Activated CD4-positive, alpha-beta T cell treated with anti-CD3 and anti-CD28 coated beads, Interleukin-2, amount 50 U/mL, for 48 hours (primary cell): ENCODE measurements around the gene AMER2.
"Not testable (repeated sequence)": the region's sequence is repeated elsewhere in the genome, so short reads cannot be mapped to it uniquely, and the experiment has no call there.

Experiments used
- DNase-seq, 2 experiments: peaks; one replicate each; pipeline ENCODE4 v3.0.0-alpha.2; 2020

The AMER2 gene

DNA sequence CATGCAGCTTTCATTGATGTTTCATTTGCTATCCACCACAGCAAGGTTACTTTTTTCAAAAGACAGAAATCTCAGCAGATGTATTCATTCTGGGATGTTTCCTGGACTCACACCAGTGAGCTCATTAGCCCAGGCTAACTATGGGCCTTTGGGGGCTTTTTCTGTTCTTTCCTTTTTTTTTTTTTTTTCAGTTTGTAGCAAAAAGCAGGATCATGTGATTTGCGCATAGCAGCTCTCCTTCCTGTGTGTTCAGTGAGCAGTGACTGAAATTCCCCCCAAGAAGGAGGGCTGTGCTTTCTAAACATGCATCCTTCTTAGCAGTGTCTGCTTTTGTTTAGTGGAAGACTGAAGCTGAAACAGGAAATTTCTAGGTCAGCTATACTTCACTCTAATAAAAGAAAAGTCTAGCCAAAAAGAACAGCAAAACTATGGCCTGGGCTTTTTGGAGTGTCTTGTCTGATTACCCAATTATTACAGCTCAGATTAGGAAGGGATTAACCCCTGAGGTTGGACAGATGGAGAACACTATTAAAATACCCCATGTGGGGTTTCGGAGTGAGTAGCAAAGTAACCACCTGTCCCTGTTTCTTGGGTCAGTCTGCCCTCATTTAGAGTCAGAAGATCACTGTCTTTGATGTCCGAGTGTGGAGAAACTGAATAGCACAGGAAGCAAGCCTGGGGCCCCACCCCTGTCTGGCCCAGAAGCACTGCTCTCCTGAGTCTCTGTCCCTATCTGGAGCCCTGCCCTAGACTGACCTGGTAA lies 8.9 kb upstream of the AMER2 start:
- no peak for DNase-seq

DNA sequence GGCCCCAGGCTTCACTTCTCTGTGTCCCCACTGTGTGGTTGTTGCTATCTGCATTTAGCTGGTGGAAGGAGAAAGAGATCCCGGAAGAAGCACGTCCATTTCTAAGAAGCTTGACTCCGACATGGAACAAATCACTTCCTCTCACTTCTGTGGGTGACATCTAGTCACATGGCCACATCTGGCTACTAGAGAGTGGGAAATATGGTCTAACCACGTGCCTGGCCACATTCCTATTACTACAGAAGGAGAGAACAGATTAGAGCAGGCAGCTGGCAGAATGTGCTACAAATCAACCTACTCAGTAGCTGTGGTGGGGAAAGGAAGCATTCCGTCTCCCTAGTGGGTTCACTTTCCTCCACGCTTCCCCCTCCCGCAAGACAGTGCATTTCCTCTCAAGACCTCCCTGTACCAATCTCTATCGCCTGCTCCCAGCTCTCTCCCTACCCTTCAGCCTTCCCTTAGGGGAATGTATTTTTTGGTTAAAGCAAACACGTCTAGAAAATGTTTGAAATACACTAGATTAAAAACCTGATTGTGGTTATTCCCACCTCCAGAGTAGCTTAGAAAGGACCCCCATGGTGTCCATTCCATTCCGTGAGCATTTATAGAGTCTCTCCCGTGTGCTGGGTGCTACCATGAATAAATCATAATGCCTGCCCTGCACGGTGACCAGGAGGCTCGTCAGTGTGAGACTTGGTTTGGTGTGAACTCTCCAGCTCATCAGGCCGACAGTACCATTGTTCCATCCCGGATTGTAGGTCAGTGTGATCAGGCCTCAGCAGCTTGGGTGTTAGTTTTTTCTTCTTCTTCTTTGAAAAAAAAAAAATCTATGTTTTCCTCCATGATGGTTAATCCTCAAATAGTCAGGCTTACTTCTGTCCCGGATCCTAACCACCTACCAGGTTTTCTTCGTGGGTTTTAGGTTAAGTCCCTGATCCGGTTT lies 8.0 kb upstream of the AMER2 start:
- DNase-seq: no peak

DNA sequence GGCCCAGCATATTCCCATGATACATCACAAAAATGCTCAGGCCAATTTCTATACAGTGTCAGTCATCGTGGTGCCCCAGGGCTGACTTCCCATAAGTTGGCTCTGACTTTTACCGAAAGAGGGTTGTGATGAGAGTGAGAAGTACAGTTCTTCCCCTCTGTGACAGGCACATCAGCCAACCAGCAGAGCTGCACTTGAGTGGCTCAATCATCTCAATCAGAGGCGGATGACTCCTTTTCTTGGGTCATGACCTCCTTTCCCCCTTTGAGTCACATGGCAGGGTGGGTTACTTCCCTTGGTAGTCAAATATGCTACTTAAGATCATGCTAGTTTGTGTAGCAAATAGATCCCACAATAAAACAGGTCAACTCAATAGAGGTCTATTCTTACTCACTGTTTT lies 6.9 kb upstream of the AMER2 start:
- DNase-seq: no peak

DNA sequence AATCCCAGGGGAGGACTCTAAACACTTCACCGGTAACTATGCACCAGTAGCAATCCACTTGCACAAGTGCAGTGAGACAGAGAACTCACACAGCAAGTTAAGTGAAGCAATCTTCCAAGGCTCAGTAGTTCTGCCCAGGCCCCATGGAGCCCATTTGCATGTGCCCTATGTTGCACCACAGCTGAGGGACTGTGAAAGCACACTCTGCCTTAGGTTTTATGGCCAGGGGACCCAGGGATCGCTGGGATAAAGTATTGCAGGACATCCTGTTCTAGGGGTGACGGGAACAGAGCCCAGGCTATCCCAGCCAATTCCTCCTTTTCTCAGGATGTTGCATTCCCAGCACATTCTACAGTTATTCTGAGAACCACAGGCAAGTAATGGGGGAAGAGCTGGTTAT lies 6.0 kb upstream of the AMER2 start:
- DNase-seq: no peak

DNA sequence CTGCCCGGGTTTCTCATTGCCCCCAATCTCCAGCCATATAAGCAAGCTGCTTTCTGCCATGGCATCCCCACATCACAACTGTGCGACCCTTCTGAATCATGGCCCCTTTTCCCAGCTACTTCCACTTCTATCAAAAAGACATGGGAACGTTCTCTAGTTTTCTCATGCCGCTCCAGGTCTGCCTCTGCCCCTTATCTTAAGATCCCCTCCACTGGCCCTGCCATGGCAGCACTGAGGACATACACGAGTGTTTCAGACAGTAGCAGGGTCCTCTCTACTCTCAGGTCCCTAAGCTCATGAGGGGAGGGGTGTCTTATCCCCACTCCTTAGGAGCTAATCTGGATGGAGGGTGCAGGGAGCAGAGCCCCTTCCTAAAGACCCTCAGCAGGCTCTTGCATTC lies 5.5 kb upstream of the AMER2 start:
- no peak for DNase-seq

DNA sequence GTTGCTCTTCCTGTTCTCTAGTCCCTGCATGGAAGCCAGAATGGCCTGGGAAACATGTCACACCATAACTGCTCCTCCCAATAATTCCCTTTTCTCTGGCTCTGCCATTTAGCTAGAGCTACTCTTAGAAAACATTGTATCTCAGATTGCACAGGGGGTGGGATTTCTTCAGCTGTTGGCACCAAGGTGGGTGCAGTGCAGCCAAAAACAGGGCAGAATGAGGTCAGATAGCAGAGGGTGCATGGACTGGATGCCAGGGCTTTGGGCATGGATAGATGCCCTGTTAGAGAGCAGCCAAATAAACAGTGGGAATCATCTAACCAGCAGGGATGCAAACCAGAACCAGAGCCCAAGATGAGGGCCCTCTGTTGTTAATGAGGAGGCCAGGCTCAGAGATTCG lies 4.9 kb upstream of the AMER2 start:
- DNase-seq: no peak

DNA sequence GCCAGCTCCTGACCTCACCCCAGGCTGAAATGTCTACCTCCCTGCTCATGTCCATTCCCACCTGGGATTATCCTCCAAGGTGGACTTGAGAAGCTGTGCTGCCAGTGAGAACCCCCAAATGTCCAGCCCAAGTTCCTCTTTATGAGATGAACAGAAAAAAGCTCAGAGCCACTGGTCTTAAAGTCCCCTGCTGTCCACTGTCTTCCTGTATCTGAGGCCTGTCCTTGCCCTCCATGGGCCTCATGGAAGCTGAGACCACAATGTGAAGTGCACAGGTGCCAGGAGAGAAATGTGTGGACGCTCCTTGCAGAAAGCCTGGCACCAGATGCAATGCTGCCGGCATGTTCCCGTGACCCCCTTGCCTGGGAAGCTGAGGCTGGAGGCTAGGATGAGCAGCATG lies 3.3 kb upstream of the AMER2 start:
- DNase-seq: no peak

DNA sequence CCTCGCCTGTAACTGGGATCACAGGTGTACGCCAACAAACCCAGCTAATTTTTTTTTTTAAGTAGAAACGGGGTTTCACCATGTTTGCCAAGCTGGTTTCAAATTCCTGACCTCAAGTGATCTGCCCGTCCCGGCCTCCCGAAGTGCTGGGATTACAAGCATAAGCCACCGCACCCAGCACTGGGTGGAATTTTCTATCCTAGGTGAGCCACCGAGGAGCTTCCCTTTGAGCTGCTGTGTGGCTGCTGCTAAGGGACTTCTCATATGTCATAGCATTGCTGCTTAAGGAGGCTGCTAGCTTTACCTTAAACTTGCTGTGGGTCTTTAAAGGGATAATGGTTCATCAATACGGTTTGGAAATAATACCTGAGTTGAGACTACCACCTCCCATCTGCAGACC lies 2.9 kb upstream of the AMER2 start:
- no peak for DNase-seq

DNA sequence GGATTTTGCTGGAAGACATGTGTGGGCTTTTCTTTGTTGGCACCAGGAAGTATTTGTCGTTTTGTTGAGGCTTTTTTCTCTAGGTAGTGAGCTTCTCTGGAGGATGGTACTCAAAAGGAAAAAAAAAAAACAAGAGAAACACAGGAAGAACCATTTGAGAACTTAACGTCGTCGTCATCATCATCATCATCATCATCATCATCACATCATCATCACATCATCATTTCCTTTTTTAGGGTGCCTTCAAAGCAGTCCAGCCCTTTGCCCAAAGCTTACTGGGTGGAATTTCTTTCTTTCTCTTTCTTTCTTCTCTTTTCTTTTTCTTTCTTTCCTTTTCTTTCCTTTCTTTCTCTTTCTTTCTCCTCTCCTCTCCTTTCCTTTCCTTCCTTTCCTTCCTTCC lies 2.2 kb upstream of the AMER2 start:
- DNase-seq: no peak

DNA sequence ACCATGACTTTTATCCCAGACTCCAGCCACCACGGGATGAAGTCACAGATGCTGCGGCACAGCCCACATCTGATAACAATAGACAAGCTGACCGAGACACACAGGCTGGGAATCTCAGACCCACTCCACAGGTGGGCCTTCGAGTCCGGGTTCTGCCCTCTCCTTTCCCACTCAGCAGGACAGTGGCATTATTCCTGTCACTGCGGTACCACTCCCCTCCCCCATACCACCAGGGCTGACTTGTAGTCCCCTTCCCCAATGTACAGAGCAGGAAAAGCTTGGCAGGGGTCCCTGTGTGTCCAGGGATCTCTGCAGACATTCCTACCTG lies 179 bp upstream of the AMER2 start:
- no peak for DNase-seq

DNA sequence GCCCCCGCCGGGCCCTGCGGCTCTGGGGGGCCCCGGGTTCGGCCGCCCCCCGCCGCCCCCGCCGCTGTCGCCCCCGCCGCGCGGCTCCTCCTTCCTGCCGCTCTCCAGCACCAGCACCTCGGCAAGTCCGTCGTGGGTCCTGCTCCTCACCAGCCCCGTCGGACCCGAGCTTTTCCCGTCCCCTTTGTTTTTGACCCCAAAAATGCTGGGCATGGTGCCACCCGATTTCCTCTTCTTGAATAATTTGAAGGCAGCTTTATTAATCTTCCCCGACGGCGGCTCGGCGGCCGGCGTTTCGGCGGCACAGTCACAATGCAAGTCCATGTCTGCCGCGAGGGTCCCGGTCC lies 945 bp downstream of the AMER2 start:
- DNase-seq: no peak

DNA sequence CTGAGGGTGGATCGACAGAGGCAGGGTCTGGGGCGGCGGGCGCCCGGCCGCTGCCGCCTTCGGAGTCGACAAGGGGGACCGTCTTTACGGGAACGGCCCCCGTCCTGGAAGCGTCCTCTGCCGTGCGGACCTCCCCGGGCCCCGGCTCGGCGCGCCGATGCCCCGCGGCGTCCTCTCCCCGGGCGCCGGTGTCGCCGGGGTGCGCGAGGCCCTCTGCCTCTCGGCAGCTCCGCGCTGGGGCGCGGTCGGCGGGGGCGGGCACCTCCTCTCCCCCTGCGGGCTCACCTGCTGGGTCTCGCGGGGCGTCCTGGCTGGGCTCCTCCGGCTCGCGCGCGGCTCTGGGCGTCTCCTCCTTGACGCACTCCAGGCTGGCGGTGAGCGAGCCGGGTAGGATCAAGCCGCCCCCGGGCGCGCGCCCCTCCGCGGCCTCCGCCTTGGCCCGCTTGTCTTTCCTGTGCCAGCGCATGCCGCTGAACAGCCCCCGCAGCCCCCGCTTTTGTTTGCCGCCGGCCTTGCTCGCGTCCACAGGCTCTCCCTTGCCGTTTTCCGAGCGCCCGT lies 1.5 kb downstream of the AMER2 start:
- DNase-seq: no peak

DNA sequence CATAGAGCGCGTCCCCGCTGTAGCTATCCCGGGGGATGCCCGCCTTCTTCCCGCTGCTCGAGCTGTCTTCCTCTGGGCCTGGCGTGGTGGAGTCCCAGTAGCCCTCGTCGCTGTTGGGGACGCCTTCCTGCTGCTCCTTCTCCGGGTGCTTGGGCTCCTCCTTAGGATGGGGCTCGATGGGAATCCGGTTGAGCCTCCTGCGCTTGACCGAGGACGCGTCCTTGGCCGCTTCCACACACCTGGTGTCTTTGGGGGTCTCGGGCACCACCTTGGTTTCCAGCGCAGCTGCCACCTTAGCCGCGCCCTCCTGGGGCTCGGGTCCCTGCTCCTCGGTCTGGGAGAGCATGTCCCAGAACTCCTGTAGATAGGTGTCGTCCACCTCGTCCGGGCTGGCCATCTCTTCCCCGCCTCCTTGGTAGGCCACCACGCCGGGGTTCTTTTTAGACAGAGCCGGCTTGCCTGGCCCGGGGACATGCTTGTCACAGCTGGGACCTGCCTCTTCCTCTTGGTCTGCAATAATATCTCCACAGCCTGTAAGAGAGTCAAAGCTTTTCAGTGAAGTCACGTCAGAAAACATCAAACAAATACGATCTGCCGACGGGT lies 2.0 kb downstream of the AMER2 start:
- DNase-seq: no peak

DNA sequence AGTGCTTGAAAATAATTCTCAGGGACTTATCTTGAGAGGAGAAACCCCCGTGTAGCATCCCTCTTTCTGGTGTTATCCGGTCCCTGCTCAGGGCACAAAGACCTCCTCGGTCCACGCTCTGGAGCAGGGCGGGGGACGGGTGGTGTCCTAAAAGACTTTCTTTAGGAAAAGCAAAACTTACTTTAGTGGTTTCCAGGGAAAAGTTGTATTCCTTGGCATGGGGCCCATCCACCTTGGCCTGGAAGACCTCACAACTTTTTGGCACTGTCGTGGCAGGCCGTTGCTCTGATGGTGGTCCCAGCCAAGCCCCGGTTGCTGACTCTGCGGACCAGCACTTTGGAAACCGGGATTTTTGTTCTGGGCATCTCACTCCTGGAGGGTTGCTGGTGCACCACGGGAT lies 2.7 kb downstream of the AMER2 start:
- no peak for DNase-seq

DNA sequence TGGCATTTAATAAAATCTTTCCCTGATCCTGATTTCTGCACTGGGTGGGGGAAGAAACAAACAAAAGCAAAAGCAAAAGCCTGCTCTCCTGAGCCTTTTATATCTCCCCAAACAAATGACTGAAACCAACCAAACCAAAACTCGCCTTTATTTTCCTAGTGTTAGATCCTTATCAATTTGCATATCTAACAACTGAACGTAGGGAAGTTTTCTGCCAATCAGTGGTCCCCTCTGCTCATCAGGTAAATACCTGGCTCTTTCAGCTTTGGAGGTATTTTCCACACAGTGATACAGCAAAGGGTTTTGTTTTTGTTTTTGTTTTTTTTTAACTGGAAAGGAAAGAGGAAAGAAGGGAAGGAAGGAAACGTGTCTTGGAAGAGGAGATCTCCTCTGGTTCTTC lies 3.3 kb downstream of the AMER2 start:
- DNase-seq: no peak

DNA sequence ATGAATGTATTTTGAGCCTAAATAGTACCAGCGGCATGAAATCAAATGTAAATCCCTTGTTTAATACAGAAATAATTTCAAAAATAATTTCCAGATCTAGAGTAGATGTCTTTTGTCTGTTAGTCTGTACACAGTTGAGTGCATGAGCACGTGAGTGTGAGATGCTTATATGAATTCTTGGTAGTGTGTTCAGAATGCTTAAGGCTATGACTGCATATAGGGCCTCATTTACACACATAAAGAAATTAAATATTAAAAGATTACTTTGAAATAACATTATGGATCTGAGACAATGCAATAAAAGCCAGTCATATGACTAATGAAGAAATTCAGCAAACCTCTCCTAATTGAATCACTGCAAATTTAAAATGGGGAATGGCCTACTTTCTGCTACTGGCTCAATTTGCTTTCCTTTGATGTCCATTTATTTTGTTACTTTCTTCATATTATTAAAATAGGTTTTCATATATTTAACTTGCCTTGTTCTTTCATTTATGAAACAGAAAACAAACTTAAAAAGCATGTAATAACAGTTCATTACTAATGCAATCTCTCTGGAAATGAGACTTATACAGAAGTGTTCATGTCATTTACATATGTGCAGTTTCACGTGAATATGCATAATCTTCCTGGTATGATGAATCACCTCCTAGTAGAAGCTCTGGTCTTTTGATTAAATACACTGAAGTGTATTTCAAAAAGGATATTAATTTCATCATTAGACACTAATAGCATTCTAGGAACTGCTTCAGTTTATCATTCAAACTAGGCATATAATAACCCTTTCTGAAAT lies 4.5 kb downstream of the AMER2 start:
- DNase-seq: no peak

DNA sequence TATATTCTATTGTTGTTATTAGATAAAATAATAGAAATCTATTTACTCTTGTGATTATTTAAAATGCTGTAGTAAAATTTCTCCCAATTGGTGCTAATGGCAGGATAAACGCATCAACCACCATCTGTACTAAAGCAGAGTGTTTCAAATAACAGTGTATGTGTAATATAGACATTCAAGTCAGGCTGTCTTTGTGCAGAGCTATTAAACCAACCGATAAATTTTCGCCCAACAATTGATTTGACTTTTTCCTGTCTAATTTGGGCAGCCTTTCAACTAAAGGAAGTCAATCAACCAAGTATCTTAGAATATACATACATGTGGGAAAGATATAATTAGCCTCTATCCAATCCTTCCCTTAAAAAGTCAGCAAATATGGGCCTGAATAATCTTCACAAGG lies 5.8 kb downstream of the AMER2 start:
- DNase-seq: no peak

DNA sequence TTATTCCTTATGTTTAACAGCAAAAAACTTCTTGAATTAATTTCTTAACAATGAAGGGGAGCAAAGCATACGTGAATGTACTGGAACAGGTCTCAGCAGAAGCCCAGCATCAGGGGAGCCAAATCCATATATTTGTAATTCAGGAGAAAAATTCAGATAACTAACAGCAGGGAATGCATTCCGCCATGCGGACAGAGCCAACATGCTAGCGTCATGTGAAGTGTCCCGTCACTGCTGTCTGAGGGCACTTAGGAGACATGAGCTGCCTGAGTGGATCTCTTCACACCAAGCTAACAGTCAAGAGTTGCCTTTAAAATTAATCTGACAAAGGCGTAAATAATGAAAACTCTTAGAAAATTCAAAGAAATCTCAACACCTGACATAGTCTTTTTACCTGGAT lies 6.4 kb downstream of the AMER2 start:
- no peak for DNase-seq

DNA sequence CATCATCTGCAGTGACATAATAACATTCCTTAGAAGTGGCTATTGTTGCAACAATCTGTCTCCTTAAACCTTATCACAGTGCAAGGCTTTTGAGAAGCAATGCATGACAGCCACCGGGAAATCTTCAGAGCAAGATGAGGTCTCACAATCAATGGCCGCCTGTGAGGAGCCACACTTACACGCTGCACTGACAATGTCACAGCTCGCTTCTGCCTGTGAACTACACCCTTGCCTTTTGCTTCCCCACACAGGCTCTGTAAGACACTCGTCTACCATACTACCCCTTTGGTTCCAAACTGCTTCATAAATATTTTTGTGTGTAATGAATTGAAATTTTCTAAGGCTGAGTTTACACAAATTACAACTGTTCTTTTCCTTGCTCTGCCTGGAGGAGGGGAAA lies 6.9 kb downstream of the AMER2 start:
- not testable (repeated sequence) for DNase-seq

DNA sequence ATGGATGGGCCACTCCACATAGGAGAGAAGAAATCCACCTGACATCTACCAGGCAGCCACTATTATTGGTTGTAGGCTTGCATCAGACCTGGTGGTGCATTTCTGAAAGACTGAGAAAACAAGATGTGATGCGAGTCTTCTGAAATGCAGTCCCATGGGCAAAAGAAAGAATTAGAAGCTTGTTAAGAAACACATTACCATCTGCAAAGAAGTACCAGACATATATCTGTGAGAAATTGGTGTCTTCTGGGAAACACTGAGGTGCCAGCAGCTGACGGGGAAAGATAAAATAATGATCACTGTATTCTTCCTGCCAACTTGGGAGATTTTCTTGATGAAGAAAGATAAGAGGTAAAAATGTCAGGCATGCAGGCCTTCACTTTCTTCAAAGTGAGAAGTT lies 14.4 kb downstream of the AMER2 start:
- no peak for DNase-seq

DNA sequence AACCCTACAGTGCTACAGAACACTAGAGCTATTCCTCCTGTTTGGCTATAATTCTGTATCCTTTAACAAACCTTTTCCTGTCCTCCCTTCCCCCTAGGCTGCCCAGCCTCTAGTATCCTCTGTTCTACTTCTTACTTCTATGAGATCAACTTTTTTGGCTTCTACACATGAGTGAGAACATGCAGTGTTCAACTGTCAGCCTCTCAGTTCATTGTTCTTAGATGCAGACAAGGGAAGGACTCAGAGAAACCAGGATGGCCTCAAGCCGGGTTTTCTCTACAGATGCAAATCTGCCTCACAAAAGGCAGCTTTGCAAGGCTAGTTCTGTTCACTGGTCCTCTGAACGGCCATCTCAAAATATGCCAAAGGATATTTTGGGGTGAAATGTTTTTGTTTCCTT lies 18.4 kb downstream of the AMER2 start:
- no peak for DNase-seq

DNA sequence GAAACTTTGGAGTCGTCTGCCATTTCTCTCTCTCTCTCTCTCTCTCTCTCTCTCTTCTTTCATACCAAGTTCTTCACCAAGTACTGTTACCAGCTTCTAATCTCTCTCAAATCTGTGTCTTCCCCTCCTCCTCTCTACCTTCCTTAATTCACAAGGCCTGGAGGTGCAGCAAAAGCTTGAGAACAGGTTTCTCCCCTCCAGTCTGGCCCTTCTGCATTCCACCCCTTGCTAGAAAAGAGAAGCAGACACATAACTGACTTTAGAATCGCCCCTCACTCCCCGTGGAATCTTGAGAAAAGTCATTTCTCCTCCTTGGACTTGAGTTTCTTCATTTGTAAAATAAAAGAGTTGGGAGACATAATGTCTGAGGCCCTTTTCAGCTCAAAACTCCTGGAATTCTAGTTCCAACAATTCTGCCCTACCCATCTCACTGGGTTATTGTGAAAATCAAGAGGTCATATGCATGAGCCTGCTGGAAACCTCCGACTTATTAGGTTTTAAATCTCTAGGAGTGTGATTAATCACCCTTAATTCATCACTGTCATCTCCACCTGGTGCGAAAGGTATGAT lies 20.4 kb downstream of the AMER2 start:
- DNase-seq: no peak

DNA sequence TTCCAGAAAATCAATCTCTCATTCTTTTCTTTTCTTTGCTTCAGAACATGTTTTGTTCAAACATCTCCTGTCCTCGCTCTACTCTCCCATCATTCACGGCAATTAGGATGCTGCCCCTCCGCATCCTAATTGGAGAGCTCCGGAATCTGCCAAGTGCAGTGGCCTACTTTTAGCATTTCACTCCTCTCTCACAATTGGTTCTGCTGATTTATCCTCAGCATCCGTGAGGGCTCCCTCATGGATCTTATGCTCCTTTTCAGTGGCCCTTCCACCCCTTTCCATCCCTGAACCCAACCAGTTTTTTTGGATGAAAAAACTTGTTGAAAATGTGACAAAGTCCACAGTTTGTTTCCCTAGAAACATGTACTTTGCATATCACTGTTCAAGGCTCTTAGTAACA lies 22.4 kb downstream of the AMER2 start:
- no peak for DNase-seq
